Loucy (cell line): ENCODE measurements around the gene SLC22A23.

Experiments
- H2AFZ ChIP-seq: fragments of 200-600 bp; sonication (generic); 2 replicates; pipeline ENCODE4 v1.6.0; 2016; ENCODE audit warnings: antibody characterized with exemption, mild to moderate bottlenecking, low read length, moderate library complexity
- H3F3A ChIP-seq: fragments of 200-600 bp; 2 replicates; pipeline ENCODE4 v1.6.0; 2016; ENCODE audit warnings: antibody characterized with exemption, low read depth, mild to moderate bottlenecking
- H3K27me3 ChIP-seq: fragments of 200-600 bp; sonication (generic); 2 replicates; pipeline ENCODE4 v1.6.1; 2014; ENCODE audit warnings: low read length, mild to moderate bottlenecking; ENCODE audit not compliant: insufficient read depth, poor library complexity, severe bottlenecking
- H3K36me3 ChIP-seq: fragments of 200-600 bp; sonication (generic); 2 replicates; pipeline ENCODE4 v1.6.1; 2016; ENCODE audit warnings: low read length; ENCODE audit not compliant: insufficient read depth
- H3K4me1 ChIP-seq: fragments of 200-600 bp; sonication (generic); 2 replicates; pipeline ENCODE4 v1.5.1; 2014; ENCODE audit warnings: low read length, mild to moderate bottlenecking; ENCODE audit not compliant: insufficient read depth, poor library complexity, severe bottlenecking
- H3K4me2 ChIP-seq: fragments of 200-600 bp; sonication (generic); 2 replicates; pipeline ENCODE4 v1.6.0; 2014; ENCODE audit warnings: antibody characterized with exemption, low read length, low read depth, mild to moderate bottlenecking; ENCODE audit not compliant: poor library complexity, severe bottlenecking
- H3K4me3 ChIP-seq: fragments of 200-600 bp; sonication (generic); 2 replicates; pipeline ENCODE4 v1.5.1; 2014; ENCODE audit warnings: low read length, mild to moderate bottlenecking, mixed read lengths; ENCODE audit not compliant: poor library complexity, severe bottlenecking
- H3K79me2 ChIP-seq: fragments of 200-600 bp; sonication (generic); 2 replicates; pipeline ENCODE4 v1.6.1; 2014; ENCODE audit warnings: low read length; ENCODE audit not compliant: insufficient read depth
- H3K9ac ChIP-seq: fragments of 200-600 bp; sonication (generic); 2 replicates; pipeline ENCODE4 v1.6.0; 2014; ENCODE audit warnings: mild to moderate bottlenecking, low read depth, low read length, moderate library complexity; ENCODE audit not compliant: poor library complexity, severe bottlenecking
- H3K9me2 ChIP-seq: fragments of 200-600 bp; sonication (generic); replicated peaks from 2 replicates; pipeline ENCODE4 v1.6.1; 2016; ENCODE audit warnings: low read depth, low read length, mixed read lengths
- H3K9me3 ChIP-seq: fragments of 200-600 bp; sonication (generic); 2 replicates; pipeline ENCODE4 v1.6.1; 2014; ENCODE audit warnings: mild to moderate bottlenecking, antibody characterized with exemption, low read length, low read depth; ENCODE audit not compliant: insufficient read depth
- H4K20me1 ChIP-seq: fragments of 200-600 bp; sonication (generic); 2 replicates; pipeline ENCODE4 v1.6.0; 2014; ENCODE audit warnings: antibody characterized with exemption, low read length, mild to moderate bottlenecking; ENCODE audit not compliant: insufficient read depth, poor library complexity, severe bottlenecking
- EZH2phosphoT487 ChIP-seq: fragments of 200-600 bp; IDR thresholded peaks from 2 replicates; pipeline ENCODE4 v1.6.1; 2018; ENCODE audit warnings: antibody characterized with exemption, mild to moderate bottlenecking, moderate library complexity, borderline replicate concordance
- TF ChIP-seq, protein P1 (sequence below): fragments of 200-600 bp; sonication (generic); conservative IDR thresholded peaks from 2 replicates; pipeline ENCODE4 v1.5.1; 2014; ENCODE audit warnings: mild to moderate bottlenecking, antibody characterized with exemption, low read length

The SLC22A23 gene

DNA sequence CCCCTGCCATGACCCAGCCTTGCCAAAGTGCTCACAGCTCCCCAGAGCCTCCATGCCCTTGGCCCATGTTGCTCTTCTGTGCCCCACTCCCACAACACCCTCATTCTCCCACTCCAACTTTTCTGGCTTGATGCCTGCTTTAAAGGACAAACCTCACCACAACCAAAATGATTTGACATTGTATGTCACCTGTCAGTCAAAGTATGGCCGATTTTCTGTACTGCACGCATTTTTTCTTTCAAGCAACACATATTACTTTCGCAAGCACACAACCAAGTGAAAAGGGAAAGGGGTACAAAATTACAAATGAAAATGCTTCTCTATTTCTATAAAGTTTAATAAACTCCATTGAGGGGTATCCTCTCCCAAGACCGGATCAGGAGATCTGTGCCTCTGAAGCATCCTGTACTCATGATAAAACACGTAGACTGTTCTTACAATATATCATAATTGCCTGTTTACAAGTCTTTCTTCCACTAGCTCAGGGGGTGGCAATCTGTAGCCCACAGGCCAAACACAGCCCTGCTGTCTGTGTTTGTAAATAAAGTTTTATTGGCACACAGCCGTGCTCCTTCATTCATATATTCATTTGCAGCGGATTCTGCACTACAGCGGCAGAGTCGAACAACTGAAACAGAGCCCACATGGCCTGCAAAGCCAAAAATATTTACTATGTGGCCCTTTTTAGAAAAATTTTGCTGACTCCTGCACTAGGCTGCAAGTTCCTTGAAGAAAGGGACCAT lies 32.5 kb downstream of the SLC22A23 start:
- no peak overlapping the region for H3K4me2 ChIP-seq
- no peaks in the 10 kb centered on the region for H4K20me1 ChIP-seq
- no peaks in the 10 kb centered on the region for H3K9me2 ChIP-seq
- no peaks in the 10 kb centered on the region for H3F3A ChIP-seq
- no peaks in the 10 kb centered on the region for H3K79me2 ChIP-seq
- TF ChIP-seq, protein P1, sequence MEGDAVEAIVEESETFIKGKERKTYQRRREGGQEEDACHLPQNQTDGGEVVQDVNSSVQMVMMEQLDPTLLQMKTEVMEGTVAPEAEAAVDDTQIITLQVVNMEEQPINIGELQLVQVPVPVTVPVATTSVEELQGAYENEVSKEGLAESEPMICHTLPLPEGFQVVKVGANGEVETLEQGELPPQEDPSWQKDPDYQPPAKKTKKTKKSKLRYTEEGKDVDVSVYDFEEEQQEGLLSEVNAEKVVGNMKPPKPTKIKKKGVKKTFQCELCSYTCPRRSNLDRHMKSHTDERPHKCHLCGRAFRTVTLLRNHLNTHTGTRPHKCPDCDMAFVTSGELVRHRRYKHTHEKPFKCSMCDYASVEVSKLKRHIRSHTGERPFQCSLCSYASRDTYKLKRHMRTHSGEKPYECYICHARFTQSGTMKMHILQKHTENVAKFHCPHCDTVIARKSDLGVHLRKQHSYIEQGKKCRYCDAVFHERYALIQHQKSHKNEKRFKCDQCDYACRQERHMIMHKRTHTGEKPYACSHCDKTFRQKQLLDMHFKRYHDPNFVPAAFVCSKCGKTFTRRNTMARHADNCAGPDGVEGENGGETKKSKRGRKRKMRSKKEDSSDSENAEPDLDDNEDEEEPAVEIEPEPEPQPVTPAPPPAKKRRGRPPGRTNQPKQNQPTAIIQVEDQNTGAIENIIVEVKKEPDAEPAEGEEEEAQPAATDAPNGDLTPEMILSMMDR, result no peak
- no peak for TF ChIP-seq EZH2phosphoT487
- H3K36me3 ChIP-seq, result no peaks in the 10 kb centered on the region
- peaks cover 25% of the 10 kb centered on the region for H3K4me1 ChIP-seq
- no peak overlapping the region for H2AFZ ChIP-seq
- no peak overlapping the region for H3K4me3 ChIP-seq
- no peaks in the 10 kb centered on the region for H3K27me3 ChIP-seq
- H3K9ac ChIP-seq, result no peak overlapping the region
- no peaks in the 10 kb centered on the region for H3K9me3 ChIP-seq

DNA sequence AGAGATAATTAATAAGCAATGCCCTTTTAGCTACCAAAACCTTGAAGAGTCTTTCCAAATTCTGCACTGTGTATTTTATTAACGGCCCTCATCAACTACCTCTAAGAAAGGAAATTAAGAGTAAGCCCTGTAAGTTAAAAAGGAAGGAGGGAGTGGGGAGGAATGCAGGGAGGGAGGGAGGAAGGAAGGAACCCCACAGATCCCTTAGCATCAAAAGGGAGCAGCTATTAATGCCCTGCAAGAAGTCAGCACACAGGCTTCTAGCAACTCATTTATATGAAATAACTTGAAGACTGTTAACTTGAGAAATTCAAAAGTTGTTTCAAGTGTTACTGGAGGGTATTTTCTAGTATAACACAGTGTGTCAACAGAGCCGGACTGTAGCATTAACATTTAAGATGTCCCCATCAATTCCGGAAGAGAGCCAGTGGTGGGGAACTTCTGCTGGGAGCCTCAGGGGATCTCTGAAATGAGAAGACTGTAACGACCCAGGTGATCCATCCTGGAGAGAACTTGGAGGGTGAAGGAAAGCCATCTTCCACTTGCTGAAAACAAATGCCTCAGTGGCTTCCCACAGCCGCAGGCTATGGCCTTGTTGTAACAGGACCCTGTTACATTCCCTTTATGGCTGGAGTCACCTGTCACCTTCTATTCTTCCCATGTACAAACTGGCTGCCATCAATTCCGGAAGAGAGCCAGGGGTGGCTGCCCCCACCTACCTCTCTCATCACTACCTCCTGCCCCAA lies 33.2 kb downstream of the SLC22A23 start:
- Histone ChIP-seq H3K9me2 (no peaks in the 10 kb centered on the region), H3K79me2 (no peaks in the 10 kb centered on the region), H4K20me1 (no peaks in the 10 kb centered on the region), H3F3A (no peaks in the 10 kb centered on the region), H3K4me2 (peak overlapping the region; percentile 7), H3K36me3 (no peaks in the 10 kb centered on the region), H3K4me3 (no peak overlapping the region), H3K4me1 (peaks cover 25% of the 10 kb centered on the region), H2AFZ (no peak overlapping the region), H3K9me3 (no peaks in the 10 kb centered on the region), H3K27me3 (no peaks in the 10 kb centered on the region), H3K9ac (no peak overlapping the region)
- TF ChIP-seq, protein P1, result no peak
- TF ChIP-seq EZH2phosphoT487, result no peak

DNA sequence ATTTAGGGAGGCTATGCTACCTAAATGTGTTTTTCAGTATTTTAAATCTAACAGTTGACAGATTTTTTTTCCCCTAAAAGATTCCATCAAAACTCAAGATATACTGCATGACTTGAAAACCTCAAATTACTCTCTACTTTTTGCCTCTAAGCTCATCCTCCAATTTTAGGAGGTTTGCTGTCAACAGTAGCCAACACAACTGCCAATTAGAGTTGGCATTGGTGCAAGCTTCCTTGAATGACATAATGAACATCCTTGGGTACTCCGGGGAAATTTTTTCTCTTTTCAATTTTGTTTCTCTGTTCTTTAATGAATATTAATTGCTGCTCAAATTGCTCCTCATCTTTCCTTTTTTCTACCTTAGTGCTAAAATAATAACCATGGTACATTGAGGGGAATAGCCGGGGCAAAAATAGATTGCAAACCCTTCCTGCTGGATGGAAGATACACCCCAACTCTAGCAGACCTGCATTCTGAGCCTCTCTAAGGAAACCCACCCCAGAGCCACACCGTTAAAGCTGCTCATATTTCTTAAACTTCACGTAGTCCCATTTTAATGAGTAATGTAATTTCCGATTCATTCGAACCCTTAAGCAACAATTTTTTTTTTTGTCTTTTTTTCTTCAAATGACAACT lies 34.3 kb downstream of the SLC22A23 start:
- no peak for TF ChIP-seq EZH2phosphoT487
- TF ChIP-seq, protein P1, result no peak
- Histone ChIP-seq H3K79me2 (no peaks in the 10 kb centered on the region), H3F3A (no peaks in the 10 kb centered on the region), H3K9me2 (no peaks in the 10 kb centered on the region), H3K36me3 (no peaks in the 10 kb centered on the region), H4K20me1 (no peaks in the 10 kb centered on the region), H3K4me3 (no peak overlapping the region), H3K9me3 (no peaks in the 10 kb centered on the region), H3K9ac (no peak overlapping the region), H3K27me3 (no peaks in the 10 kb centered on the region), H3K4me1 (peaks cover 25% of the 10 kb centered on the region), H3K4me2 (no peak overlapping the region), H2AFZ (no peak overlapping the region)
